ENCODE data around the gene TCF4.

Gene TCF4

DNA sequence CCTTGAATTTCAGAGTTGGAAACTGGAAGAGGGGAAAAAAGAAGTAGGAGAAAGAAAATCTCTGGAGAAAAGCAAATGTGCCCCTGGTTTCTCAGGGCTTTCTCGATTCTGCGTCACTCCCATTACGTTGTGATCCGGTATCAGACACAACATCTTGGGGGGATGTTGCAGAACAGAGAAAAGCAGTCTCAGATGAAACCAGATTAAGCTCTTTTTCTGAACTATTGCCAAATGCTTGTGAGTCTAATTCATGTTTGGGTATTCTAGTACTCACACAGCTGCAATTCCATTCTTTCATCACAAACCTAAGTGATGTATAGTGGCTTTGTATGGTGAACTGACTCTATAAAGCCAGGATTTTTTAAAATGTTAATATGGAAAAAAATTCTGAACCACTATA is 233.2 kb downstream of the TCF4 start:
- POLR2A ChIA-PET = interaction anchor here (1.0 kb wide), 1 partner anchor 33 kb away, joined by 6 read pairs; no protein-coding TSS in a partner anchor
- CTCF ChIA-PET = interaction anchor here (0.6 to 1.8 kb wide), 3 partner anchors 11 to 1423 kb away, joined by 3 to 8 read pairs (median 3); no protein-coding TSS in a partner anchor
- no peak overlapping the region for H3K4me3 ChIP-seq (ENCODE audit: low read depth, low read length)
- no peaks in the 10 kb centered on the region for H3K36me3 ChIP-seq (ENCODE audit: control insufficient read depth in 2 of 2, insufficient read depth in 1 of 2, low read length in 2 of 2)
- peaks cover 37% of the 10 kb centered on the region for H3K4me1 ChIP-seq (ENCODE audit: control insufficient read depth, insufficient read depth, low read length)
- no peaks in the 10 kb centered on the region for H3K9me3 ChIP-seq (ENCODE audit: control insufficient read depth, insufficient read depth, low read depth, low read length)
- TF ChIP-seq ZNF112 (tag by site-specific recombination; IDR thresholded peaks at IDR 0.05) (no peak), ZBTB21 (tag by site-specific recombination; IDR thresholded peaks at IDR 0.05) (no peak), IKZF3 (tag by site-specific recombination; IDR thresholded peaks at IDR 0.05) (no peak), ZNF184 (tag by site-specific recombination; IDR thresholded peaks at IDR 0.05) (no peak), ZNF660 (tag by site-specific recombination; IDR thresholded peaks at IDR 0.05) (no peak)
- TF ChIP-seq, protein P1, sequence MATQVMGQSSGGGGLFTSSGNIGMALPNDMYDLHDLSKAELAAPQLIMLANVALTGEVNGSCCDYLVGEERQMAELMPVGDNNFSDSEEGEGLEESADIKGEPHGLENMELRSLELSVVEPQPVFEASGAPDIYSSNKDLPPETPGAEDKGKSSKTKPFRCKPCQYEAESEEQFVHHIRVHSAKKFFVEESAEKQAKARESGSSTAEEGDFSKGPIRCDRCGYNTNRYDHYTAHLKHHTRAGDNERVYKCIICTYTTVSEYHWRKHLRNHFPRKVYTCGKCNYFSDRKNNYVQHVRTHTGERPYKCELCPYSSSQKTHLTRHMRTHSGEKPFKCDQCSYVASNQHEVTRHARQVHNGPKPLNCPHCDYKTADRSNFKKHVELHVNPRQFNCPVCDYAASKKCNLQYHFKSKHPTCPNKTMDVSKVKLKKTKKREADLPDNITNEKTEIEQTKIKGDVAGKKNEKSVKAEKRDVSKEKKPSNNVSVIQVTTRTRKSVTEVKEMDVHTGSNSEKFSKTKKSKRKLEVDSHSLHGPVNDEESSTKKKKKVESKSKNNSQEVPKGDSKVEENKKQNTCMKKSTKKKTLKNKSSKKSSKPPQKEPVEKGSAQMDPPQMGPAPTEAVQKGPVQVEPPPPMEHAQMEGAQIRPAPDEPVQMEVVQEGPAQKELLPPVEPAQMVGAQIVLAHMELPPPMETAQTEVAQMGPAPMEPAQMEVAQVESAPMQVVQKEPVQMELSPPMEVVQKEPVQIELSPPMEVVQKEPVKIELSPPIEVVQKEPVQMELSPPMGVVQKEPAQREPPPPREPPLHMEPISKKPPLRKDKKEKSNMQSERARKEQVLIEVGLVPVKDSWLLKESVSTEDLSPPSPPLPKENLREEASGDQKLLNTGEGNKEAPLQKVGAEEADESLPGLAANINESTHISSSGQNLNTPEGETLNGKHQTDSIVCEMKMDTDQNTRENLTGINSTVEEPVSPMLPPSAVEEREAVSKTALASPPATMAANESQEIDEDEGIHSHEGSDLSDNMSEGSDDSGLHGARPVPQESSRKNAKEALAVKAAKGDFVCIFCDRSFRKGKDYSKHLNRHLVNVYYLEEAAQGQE (tag by site-specific recombination; IDR thresholded peaks at IDR 0.05) = no peak
- H3K27ac ChIP-seq (ENCODE audit: extremely low read depth, low read depth, low read length) = no peak overlapping the region

DNA sequence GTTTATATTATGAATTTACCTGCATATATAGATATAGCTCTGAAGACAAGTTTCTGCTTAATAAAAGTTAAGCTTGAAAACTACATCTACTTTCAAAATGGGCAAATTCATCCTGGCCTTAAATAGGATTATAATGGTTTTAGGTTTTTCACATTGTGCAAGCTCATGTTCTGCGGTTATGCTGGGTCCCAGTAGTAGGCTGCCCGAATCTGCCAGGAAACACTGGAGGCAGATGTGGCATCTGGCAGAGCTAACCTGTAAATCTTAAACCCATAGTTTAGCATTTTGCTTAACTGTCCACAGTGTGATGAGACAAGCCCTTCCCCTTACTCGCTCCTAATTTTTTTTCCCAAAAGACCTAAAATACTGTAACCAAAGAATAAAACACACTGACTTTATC is 234.2 kb downstream of the TCF4 start:
- Histone ChIP-seq H3K4me1 (ENCODE audit: control insufficient read depth, insufficient read depth, low read length) (peaks cover 37% of the 10 kb centered on the region), H3K36me3 (ENCODE audit: control insufficient read depth in 2 of 2, insufficient read depth in 1 of 2, low read length in 2 of 2) (no peaks in the 10 kb centered on the region), H3K27ac (ENCODE audit: extremely low read depth, low read depth, low read length) (no peak overlapping the region), H3K4me3 (ENCODE audit: low read depth, low read length) (no peak overlapping the region), H3K9me3 (ENCODE audit: control insufficient read depth, insufficient read depth, low read depth, low read length) (no peaks in the 10 kb centered on the region)
- ChIA-PET POLR2A (interaction anchor here (1.0 kb wide), 1 partner anchor 32 kb away, joined by 6 read pairs; no protein-coding TSS in a partner anchor), CTCF (no interaction called here)
- TF ChIP-seq, protein P2, sequence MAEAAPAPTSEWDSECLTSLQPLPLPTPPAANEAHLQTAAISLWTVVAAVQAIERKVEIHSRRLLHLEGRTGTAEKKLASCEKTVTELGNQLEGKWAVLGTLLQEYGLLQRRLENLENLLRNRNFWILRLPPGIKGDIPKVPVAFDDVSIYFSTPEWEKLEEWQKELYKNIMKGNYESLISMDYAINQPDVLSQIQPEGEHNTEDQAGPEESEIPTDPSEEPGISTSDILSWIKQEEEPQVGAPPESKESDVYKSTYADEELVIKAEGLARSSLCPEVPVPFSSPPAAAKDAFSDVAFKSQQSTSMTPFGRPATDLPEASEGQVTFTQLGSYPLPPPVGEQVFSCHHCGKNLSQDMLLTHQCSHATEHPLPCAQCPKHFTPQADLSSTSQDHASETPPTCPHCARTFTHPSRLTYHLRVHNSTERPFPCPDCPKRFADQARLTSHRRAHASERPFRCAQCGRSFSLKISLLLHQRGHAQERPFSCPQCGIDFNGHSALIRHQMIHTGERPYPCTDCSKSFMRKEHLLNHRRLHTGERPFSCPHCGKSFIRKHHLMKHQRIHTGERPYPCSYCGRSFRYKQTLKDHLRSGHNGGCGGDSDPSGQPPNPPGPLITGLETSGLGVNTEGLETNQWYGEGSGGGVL (tag by site-specific recombination; IDR thresholded peaks at IDR 0.05) = no peak
- TF ChIP-seq ZNF510 (tag by site-specific recombination; IDR thresholded peaks at IDR 0.05; ENCODE audit: insufficient replicate concordance) = no peak

- H3K9me3 ChIP-seq (ENCODE audit: control insufficient read depth, insufficient read depth, low read depth, low read length) = no peaks in the 10 kb centered on the region
- H3K4me3 ChIP-seq (ENCODE audit: low read depth, low read length) = no peak overlapping the region
- POLR2A ChIA-PET = no interaction called here
- H3K27ac ChIP-seq (ENCODE audit: extremely low read depth, low read depth, low read length) = no peak overlapping the region
- CTCF ChIA-PET = no interaction called here
- H3K4me1 ChIP-seq (ENCODE audit: control insufficient read depth, insufficient read depth, low read length) = peaks cover 37% of the 10 kb centered on the region
- no peaks in the 10 kb centered on the region for H3K36me3 ChIP-seq (ENCODE audit: control insufficient read depth in 2 of 2, insufficient read depth in 1 of 2, low read length in 2 of 2)
- no peak for TF ChIP-seq SP7 (tag by site-specific recombination; IDR thresholded peaks at IDR 0.05)
- no peak for TF ChIP-seq ZNF175 (tag by site-specific recombination; IDR thresholded peaks at IDR 0.05)
- no peak for TF ChIP-seq KLF1 (tag by site-specific recombination; IDR thresholded peaks at IDR 0.05)
- no peak for TF ChIP-seq ZNF174 (tag by site-specific recombination; IDR thresholded peaks at IDR 0.05)
- TF ChIP-seq ZNF626 (tag by site-specific recombination; IDR thresholded peaks at IDR 0.05) = no peak
- TF ChIP-seq ZNF76 (tag by site-specific recombination; IDR thresholded peaks at IDR 0.05; ENCODE audit: borderline replicate concordance, low read depth) = no peak
- no peak for TF ChIP-seq ZNF549 (tag by site-specific recombination; IDR thresholded peaks at IDR 0.05)
- TF ChIP-seq ZNF48 (tag by site-specific recombination; IDR thresholded peaks at IDR 0.05) = no peak
- no peak for TF ChIP-seq WT1 (tag by site-specific recombination; IDR thresholded peaks at IDR 0.05)
- no peak for TF ChIP-seq ZNF639 (tag by site-specific recombination; IDR thresholded peaks at IDR 0.05)
- no peak for TF ChIP-seq ZNF571 (tag by site-specific recombination; IDR thresholded peaks at IDR 0.05)
- TF ChIP-seq REPIN1 (tag by site-specific recombination; IDR thresholded peaks at IDR 0.05; ENCODE audit: low read depth) = no peak
- no peak for TF ChIP-seq ZNF701 (tag by site-specific recombination; IDR thresholded peaks at IDR 0.05)
- TF ChIP-seq, protein P3, sequence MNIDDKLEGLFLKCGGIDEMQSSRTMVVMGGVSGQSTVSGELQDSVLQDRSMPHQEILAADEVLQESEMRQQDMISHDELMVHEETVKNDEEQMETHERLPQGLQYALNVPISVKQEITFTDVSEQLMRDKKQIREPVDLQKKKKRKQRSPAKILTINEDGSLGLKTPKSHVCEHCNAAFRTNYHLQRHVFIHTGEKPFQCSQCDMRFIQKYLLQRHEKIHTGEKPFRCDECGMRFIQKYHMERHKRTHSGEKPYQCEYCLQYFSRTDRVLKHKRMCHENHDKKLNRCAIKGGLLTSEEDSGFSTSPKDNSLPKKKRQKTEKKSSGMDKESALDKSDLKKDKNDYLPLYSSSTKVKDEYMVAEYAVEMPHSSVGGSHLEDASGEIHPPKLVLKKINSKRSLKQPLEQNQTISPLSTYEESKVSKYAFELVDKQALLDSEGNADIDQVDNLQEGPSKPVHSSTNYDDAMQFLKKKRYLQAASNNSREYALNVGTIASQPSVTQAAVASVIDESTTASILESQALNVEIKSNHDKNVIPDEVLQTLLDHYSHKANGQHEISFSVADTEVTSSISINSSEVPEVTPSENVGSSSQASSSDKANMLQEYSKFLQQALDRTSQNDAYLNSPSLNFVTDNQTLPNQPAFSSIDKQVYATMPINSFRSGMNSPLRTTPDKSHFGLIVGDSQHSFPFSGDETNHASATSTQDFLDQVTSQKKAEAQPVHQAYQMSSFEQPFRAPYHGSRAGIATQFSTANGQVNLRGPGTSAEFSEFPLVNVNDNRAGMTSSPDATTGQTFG (tag by site-specific recombination; IDR thresholded peaks at IDR 0.05; ENCODE audit: borderline replicate concordance) = no peak
- no peak for TF ChIP-seq MZF1 (tag by site-specific recombination; IDR thresholded peaks at IDR 0.05; ENCODE audit: borderline replicate concordance)
- TF ChIP-seq SETDB1 (IDR thresholded peaks at IDR 0.05; ENCODE audit: insufficient read length, low read length) = no peak
These were observed 234.6 kb downstream of the TCF4 start for GRCh38 chr18:55353391-55353790.
